Lower lobe of right lung (tissue), 2 donors: Measurements from ENCODE around the gene ZNF341. TPM values are rescaled to one million over a fixed set of nuclear protein-coding genes. Genes with fewer than 3 reads are reported as not detected.

Source experiments
- ATAC-seq, 2 donors: fragments of 200-7000 bp; cut with Tn5 transposase; one replicate each; pipeline ENCODE4 v1.9.1; 2020 to 2022; ENCODE audit warnings: mild to moderate bottlenecking in 2 of 2, moderate library complexity in 2 of 2
- DNase-seq: peaks from one replicate; pipeline ENCODE4 v3.0.0-alpha.2; 2020
- H3K27ac ChIP-seq: fragments of 200-600 bp; one replicate; pipeline ENCODE4 v1.8.0; 2022
- H3K27me3 ChIP-seq: fragments of 200-600 bp; one replicate; pipeline ENCODE4 v1.8.0; 2022; ENCODE audit warnings: low read depth
- H3K36me3 ChIP-seq: fragments of 200-600 bp; one replicate; pipeline ENCODE4 v1.8.0; 2022; ENCODE audit warnings: mild to moderate bottlenecking
- H3K4me1 ChIP-seq: fragments of 200-600 bp; one replicate; pipeline ENCODE4 v1.8.0; 2022
- H3K4me3 ChIP-seq: fragments of 200-600 bp; one replicate; pipeline ENCODE4 v1.8.0; 2022; ENCODE audit warnings: mild to moderate bottlenecking
- H3K9me3 ChIP-seq: fragments of 200-600 bp; one replicate; pipeline ENCODE4 v1.8.0; 2022
- CTCF ChIP-seq: fragments of 200-600 bp; IDR thresholded peaks from one replicate; pipeline ENCODE4 v1.8.0; 2022; ENCODE audit warnings: antibody characterized with exemption, mild to moderate bottlenecking
- intact Hi-C: fragments of 100-400 bp; cut with DNase I; formaldehyde crosslinking; loops from one replicate; pipeline ENCODE4 v1.11.0; 2022
- total RNA-seq: library from RNA; stranded (reverse); fragmentation: NEBNext Ultra II Directional; extraction: Animal tissue kit (Norgen Biotek cat#: 25700); gene quantifications from one replicate; pipeline ENCODE4 v1.2.1, GENCODE V29; 2021
- donor health status: DM: no; HTN: yes; CAD: no; lungs with severe emphysema.

ZNF341 gene
- total RNA-seq, 1 donor from 2014 or later, result 5.6 TPM

- Histone ChIP-seq H3K9me3 (no peaks in the 10 kb centered on the region), H3K27ac (no peak overlapping the region), H3K36me3 (peaks cover 14% of the 10 kb centered on the region), H3K4me1 (no peaks in the 10 kb centered on the region), H3K4me3 (no peak overlapping the region), H3K27me3 (no peaks in the 10 kb centered on the region)
- no peak for TF ChIP-seq CTCF
- intact Hi-C loops, result no loop called here
- no peak for ATAC-seq
- DNase-seq, result no peak
Observed at GRCh38 chr20:33773412-33774089, 41.8 kb downstream of the ZNF341 start.

- intact Hi-C loops, result no loop called here
- Histone ChIP-seq H3K4me3 (no peak overlapping the region), H3K27ac (no peak overlapping the region), H3K4me1 (no peaks in the 10 kb centered on the region), H3K27me3 (no peaks in the 10 kb centered on the region), H3K9me3 (no peaks in the 10 kb centered on the region), H3K36me3 (peaks cover 18% of the 10 kb centered on the region)
- DNase-seq (no peak), ATAC-seq (no peak)
- TF ChIP-seq CTCF, result no peak
Observed at GRCh38 chr20:33777816-33778215, 46.0 kb downstream of the ZNF341 start.

DNA sequence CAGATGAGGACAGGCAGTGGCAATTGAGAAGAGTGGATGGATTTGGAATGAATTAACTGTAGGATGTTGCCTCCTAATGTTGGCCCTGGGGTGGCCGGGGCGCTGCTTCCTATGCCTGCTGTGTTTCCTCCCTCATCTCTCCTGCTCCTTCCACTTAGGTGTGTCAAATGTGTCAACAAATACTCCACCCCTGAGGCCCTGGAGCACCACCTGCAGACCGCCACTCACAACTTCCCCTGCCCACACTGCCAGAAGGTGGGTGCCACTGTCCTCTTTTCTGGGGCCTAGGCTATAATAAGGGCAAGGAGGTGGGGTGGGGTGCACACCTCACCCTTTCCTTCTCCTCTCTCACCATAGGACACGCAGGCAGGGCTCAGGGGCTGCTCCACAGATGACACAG, 49.3 kb downstream of the ZNF341 start:
- no peak overlapping the region for H3K4me3 ChIP-seq
- intact Hi-C loops, result no loop called here
- no peak for TF ChIP-seq CTCF
- ATAC-seq (no peak), DNase-seq (no peak)
- no peaks in the 10 kb centered on the region for H3K27me3 ChIP-seq
- H3K27ac ChIP-seq, result no peak overlapping the region
- peaks cover 18% of the 10 kb centered on the region for H3K36me3 ChIP-seq
- no peaks in the 10 kb centered on the region for H3K9me3 ChIP-seq
- H3K4me1 ChIP-seq, result no peaks in the 10 kb centered on the region

DNA sequence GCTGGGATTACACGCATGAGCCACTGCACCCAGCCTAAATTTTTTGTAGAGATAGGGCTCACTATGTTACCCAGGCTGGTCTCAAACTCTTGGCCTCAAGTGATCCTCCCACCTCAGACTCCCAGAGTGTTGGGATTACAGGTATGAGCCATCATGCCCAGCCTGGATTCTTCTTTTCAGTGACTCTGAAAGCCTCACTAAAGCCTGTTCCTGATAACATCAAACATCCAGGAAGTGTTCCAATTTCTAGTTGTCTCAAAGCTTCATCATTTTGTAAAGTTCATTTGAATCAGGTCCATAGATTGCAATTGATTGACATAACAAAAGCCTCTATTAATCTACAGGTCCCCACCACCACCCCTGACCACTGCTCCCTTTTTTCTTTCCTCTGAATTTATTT, 50.1 kb downstream of the ZNF341 start:
- TF ChIP-seq CTCF, result no peak
- Histone ChIP-seq H3K9me3 (no peaks in the 10 kb centered on the region), H3K36me3 (peaks cover 18% of the 10 kb centered on the region), H3K27me3 (no peaks in the 10 kb centered on the region), H3K4me3 (no peak overlapping the region), H3K27ac (no peak overlapping the region), H3K4me1 (peaks cover 4% of the 10 kb centered on the region)
- ATAC-seq, result no peak
- DNase-seq, result no peak
- intact Hi-C loops, result no loop called here

DNA sequence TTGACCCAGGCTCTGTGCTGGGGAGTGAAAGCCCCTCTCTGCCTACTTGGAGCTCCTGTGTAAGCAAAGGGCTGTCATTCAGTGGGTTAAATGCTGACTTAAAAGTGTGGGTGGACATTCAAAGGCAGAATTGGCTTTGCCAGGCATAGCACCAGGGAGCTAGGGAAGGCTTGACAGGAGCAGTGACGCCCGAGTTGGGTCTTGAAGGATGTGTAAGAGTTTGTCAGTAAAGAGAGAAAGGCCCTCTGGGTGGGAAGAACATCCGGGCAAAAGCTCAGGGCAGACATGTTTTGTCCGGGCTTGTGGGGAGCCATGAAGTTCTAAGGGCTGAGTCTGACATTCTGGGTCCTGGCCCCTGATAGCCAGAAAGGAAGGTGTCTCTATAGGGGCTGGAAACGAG, 51.5 kb downstream of the ZNF341 start:
- peaks cover 18% of the 10 kb centered on the region for H3K36me3 ChIP-seq
- no peak overlapping the region for H3K27ac ChIP-seq
- no peak overlapping the region for H3K4me3 ChIP-seq
- intact Hi-C loops, result no loop called here
- no peak for ATAC-seq
- no peaks in the 10 kb centered on the region for H3K9me3 ChIP-seq
- DNase-seq, result no peak
- no peaks in the 10 kb centered on the region for H3K27me3 ChIP-seq
- no peak for TF ChIP-seq CTCF
- peaks cover 5% of the 10 kb centered on the region for H3K4me1 ChIP-seq
